Measurements from ENCODE around the gene BMI1.

BMI1 gene

GRCh38 chr10:22324413-22324812 lies 3.5 kb downstream of the BMI1 start:
- no peak overlapping the region for H3K4me3 ChIP-seq (ENCODE audit: low read length)
- no peak for TF ChIP-seq CTCF (conservative IDR thresholded peaks at IDR 0.05; ENCODE audit: low read length)
- no peak for DNase-seq (ENCODE audit: low read depth)

DNA sequence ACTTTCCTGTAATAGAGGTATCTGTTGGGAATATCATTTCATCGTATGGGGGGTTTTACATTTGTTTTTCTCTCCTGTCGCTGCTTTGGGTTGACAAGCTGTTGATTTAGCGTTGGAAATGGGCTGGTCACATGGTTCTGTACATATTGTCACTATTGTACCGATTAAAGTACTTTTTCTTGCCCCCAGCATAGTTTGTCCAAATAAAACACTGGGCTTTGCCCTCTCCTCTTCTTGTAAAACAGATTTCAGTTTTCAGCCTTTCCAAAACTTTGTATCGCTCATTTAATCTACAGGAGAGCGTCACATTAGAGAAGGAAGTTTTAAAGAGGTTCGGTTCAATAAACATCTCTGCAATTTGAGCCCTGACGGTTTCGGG lies 4.0 kb downstream of the BMI1 start:
- peak overlapping the region; percentile 68 for H3K4me3 ChIP-seq (ENCODE audit: low read length)
- DNase-seq (ENCODE audit: low read depth) = no peak
- TF ChIP-seq CTCF (conservative IDR thresholded peaks at IDR 0.05; ENCODE audit: low read length) = no peak

GRCh38 chr10:22325272-22326144 lies 4.6 kb downstream of the BMI1 start:
- no peak; the same call in 1 of the 2 replicates for TF ChIP-seq CTCF (conservative IDR thresholded peaks at IDR 0.05; ENCODE audit: low read length)
- H3K4me3 ChIP-seq (ENCODE audit: low read length) = peak overlapping the region; percentile 68
- peak; percentile 63 for DNase-seq (ENCODE audit: low read depth)

DNA sequence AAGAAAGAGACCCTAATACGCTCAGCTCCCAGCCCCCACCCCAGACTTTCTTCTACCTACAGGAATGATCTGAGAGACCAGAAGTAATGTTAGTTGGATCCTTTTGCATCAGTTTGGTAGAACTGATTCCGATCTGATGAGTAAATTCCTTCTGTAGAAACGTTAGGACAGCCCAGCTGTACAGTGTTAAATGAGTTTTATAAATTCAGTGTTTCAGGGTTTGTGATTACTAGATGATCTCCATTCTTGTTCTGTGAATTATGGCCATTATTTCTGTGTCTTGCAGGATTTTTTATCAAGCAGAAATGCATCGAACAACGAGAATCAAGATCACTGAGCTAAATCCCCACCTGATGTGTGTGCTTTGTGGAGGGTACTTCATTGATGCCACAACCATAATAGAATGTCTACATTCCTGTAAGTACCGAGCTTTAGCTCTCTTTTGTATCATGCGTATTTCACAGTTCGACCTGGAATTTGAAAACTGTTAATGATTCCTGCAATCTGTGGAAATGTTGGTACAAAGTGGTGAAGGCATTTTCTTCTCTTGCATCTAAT lies 5.3 kb downstream of the BMI1 start:
- peak overlapping the region; percentile 68 for H3K4me3 ChIP-seq (ENCODE audit: low read length)
- TF ChIP-seq CTCF (conservative IDR thresholded peaks at IDR 0.05; ENCODE audit: low read length) = no peak
- peak; percentile 35 for DNase-seq (ENCODE audit: low read depth)

GRCh38 chr10:22329150-22329549 lies 8.3 kb downstream of the BMI1 start:
- no peak overlapping the region for H3K4me3 ChIP-seq (ENCODE audit: low read length)
- no peak for TF ChIP-seq CTCF (conservative IDR thresholded peaks at IDR 0.05; ENCODE audit: low read length)
- DNase-seq (ENCODE audit: low read depth) = no peak

DNA sequence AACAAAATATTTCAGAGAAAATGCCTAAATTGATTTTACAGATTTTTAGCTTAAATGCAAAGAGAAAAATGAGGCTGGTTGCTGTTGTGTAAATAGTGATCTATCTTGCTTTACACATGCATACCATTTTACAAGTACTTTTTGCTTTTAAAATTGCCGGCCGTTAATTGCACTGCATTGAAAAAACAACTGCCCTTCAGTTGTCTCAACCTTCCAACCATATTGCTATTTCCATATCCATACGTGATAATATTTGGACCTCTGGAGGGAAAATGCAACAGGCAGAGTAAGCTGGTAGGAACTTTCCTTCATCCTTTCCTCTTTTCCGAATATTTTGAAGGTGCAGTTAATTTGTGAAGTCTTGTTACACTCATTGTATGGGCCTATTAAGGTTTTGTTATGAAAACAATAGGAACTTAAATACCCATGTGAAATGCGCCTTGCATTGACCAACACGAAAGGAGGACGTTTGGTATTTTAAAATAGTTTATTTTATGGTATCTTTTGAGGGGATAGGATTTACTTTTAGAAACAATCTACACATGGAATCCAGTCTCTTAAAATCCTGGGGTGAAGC lies 11.3 kb downstream of the BMI1 start:
- no peak for TF ChIP-seq CTCF (conservative IDR thresholded peaks at IDR 0.05; ENCODE audit: low read length)
- DNase-seq (ENCODE audit: low read depth) = no peak
- no peak overlapping the region for H3K4me3 ChIP-seq (ENCODE audit: low read length)
